ENCODE data around the gene SPOCK1.
"Not testable (repeated sequence)": the region's sequence is repeated elsewhere in the genome, so short reads cannot be mapped to it uniquely, and the experiment has no call there.

Gene SPOCK1

DNA sequence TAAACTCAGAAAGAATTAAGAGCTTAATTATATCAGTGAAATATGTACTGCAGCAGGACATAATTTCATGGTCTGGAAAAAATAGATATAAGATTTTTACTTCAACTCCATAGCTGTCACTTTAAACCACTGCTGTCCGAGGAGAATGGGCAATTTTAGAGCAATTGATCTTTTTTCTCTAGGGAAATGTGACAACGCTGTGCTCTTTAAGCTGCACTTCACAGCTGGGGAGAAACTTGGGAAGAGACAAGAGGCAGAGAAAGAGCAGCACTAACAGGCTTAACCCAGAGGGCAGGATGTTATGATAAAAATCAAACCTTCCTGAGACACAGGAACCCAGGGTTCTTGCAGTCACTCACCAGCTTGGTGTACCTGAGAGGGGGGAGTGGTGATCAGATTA, 92.0 kb downstream of the SPOCK1 start:
- no peak overlapping the region for H3K27ac Mint-ChIP-seq
- no peaks in the 10 kb centered on the region for H3K4me1 Mint-ChIP-seq (ENCODE audit: low read depth)
- H3K4me3 Mint-ChIP-seq: no peak overlapping the region
- H3K36me3 Mint-ChIP-seq (ENCODE audit: low read depth): no peaks in the 10 kb centered on the region
- H3K9me3 Mint-ChIP-seq: no peaks in the 10 kb centered on the region
- no peaks in the 10 kb centered on the region for H3K27me3 Mint-ChIP-seq (ENCODE audit: low read depth)
- DNase-seq (ENCODE audit: low spot score): no peak

DNA sequence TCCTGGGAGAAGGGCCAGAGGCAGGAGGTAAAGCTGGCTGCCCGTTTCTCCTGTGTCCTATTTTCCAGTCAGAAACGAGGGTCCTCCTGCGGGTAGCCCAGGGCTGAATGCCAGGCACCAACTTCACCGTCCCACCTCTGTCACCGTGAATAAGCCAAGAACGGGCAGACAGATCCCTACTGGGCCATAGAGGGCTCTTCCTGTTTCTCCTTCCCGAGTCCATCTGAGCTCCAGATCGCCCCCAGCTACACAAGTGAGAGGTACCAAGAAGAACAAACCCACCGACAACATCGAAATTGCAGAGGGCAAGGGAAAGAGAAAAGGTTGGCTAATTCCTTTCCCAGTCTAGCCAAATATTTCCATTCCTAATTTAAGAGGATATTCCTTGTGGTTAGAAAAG, 93.7 kb downstream of the SPOCK1 start:
- H3K36me3 Mint-ChIP-seq (ENCODE audit: low read depth): no peaks in the 10 kb centered on the region

DNA sequence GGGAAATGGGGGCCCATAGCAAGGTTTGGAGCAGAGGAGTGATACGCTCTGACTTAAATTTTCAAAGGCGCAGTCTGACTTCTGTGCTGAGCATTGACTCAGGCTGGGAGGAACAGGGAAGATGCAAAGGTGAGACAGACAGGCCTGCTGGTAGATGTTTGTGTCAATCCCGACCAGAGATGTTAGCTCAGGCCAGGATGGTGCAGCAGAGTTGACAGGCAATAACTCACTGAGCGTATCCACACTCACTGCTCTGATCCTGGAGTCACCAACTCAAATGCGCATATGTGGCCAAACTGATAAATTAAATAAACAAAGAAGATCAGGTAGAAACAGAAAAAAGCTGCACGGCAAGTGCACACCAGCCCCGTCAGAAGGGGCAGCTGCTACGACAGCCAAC, 95.3 kb downstream of the SPOCK1 start:
- DNase-seq (ENCODE audit: low spot score): no peak
- H3K4me1 Mint-ChIP-seq (ENCODE audit: low read depth): no peaks in the 10 kb centered on the region
- no peaks in the 10 kb centered on the region for H3K9me3 Mint-ChIP-seq
- H3K4me3 Mint-ChIP-seq: no peak overlapping the region
- H3K36me3 Mint-ChIP-seq (ENCODE audit: low read depth): no peaks in the 10 kb centered on the region
- H3K27ac Mint-ChIP-seq: no peak overlapping the region
- H3K27me3 Mint-ChIP-seq (ENCODE audit: low read depth): no peaks in the 10 kb centered on the region

More for the DNA sequence above, 93.7 kb downstream of the SPOCK1 start:
- no peak for DNase-seq (ENCODE audit: low spot score)
- no peaks in the 10 kb centered on the region for H3K4me1 Mint-ChIP-seq (ENCODE audit: low read depth)
- H3K27ac Mint-ChIP-seq: no peak overlapping the region
- H3K9me3 Mint-ChIP-seq: no peaks in the 10 kb centered on the region
- no peak overlapping the region for H3K4me3 Mint-ChIP-seq
- no peaks in the 10 kb centered on the region for H3K27me3 Mint-ChIP-seq (ENCODE audit: low read depth)

DNA sequence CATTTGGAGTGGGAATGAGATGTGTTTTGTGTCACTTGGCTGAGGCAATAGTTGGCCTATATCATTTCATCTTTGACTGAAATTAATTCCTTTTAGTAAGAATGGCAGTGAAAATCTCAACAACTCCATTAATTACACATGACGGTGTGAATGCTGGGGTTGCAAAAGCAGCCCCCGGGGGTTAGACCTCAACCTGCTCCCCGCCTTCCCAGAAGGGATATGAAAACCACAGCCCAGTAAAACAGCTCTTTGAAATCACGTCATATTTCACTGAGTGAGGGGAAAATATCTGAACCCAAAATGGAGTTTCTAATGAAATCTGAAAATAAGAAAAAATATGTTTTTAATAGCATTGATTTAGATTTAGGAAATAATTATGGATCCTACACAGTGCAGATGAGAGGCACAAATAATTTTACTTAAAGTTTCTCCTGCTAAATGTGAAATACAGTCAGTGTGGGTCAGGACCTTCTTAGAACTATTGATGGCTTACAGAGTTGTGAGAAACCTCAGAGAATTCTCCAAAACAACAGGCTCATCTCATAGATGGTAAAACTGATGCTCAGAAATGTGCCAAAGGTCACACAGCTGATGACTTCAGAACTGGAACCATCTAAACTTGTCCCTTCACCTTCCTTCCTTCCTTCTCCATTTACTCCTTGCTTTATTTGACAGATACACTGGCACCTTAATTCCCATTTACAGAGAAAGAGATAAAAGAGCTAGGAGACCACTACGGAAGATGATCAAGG, 96.5 kb downstream of the SPOCK1 start:
- H3K4me1 Mint-ChIP-seq (ENCODE audit: low read depth): no peaks in the 10 kb centered on the region
- H3K36me3 Mint-ChIP-seq (ENCODE audit: low read depth): no peaks in the 10 kb centered on the region
- H3K27ac Mint-ChIP-seq: no peak overlapping the region
- no peaks in the 10 kb centered on the region for H3K9me3 Mint-ChIP-seq
- DNase-seq (ENCODE audit: low spot score): no peak
- peaks cover 2% of the 10 kb centered on the region for H3K27me3 Mint-ChIP-seq (ENCODE audit: low read depth)
- no peak overlapping the region for H3K4me3 Mint-ChIP-seq

DNA sequence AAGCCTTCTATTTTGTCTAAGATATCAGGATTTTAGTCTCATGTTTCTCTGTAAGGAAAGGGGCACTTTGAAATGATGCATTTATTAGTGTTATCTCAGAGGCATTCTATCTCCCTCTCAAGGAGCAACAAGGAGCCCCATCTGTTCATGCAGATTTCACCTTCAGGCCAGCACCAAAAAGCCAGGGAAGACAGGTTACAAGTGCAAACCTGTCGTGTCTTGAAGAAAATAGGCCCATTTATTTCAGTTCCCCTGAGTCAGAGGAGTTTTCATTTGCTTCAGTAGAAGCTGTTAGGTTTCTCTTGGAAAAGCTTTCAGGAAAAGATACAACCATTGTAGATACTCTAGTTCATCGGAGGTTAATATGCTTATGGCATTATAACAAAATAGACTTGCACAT, 97.2 kb downstream of the SPOCK1 start:
- Mint-ChIP-seq H3K4me3 (no peak overlapping the region), H3K9me3 (no peaks in the 10 kb centered on the region), H3K36me3 (ENCODE audit: low read depth) (no peaks in the 10 kb centered on the region), H3K27me3 (ENCODE audit: low read depth) (peaks cover 2% of the 10 kb centered on the region), H3K4me1 (ENCODE audit: low read depth) (no peaks in the 10 kb centered on the region), H3K27ac (no peak overlapping the region)
- no peak for DNase-seq (ENCODE audit: low spot score)

DNA sequence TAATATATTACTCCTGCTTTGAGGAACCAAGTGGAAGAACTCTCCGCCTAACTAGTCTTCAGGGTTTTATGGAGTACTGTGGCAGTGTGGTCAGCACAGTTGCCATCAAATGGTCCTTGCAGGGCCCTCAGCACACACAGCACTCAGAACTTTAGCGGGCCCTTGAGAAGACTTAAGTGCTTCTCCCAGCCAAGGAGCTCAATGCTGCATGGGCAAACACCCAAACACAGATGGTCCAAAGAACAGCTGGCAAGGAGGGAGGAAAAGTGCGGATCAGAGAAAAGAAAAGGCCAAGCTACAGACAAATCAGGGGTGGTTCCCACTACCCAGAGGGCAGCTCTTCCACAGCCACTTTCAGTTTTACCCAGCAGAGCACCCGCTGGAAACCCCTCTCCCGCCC, 98.6 kb downstream of the SPOCK1 start:
- Mint-ChIP-seq H3K27ac (no peak overlapping the region), H3K9me3 (no peaks in the 10 kb centered on the region), H3K36me3 (ENCODE audit: low read depth) (no peaks in the 10 kb centered on the region), H3K27me3 (ENCODE audit: low read depth) (peaks cover 2% of the 10 kb centered on the region), H3K4me1 (ENCODE audit: low read depth) (no peaks in the 10 kb centered on the region), H3K4me3 (no peak overlapping the region)
- DNase-seq (ENCODE audit: low spot score): no peak

DNA sequence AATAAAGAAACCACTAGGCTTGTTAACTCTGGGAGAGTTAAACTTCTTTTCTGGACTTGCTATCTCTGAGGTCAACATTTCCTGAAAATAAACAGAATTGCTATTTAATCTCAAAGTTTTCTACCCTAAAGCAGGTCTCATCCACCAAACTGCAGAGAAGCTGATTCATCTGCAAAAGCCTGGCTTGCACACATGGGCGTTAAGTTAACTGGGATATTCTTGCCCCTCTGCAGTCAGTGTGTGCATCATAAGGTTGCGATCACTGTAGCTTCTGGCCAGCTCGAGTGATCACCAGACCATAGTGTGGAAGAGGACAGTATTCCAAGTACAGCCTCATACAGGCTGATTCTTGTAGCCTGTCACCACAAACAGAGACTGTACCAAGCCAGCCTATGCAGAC, 99.2 kb downstream of the SPOCK1 start:
- Mint-ChIP-seq H3K4me1 (ENCODE audit: low read depth) (no peaks in the 10 kb centered on the region), H3K4me3 (no peak overlapping the region), H3K27me3 (ENCODE audit: low read depth) (peaks cover 2% of the 10 kb centered on the region), H3K27ac (no peak overlapping the region), H3K9me3 (no peaks in the 10 kb centered on the region), H3K36me3 (ENCODE audit: low read depth) (no peaks in the 10 kb centered on the region)
- DNase-seq (ENCODE audit: low spot score): no peak

DNA sequence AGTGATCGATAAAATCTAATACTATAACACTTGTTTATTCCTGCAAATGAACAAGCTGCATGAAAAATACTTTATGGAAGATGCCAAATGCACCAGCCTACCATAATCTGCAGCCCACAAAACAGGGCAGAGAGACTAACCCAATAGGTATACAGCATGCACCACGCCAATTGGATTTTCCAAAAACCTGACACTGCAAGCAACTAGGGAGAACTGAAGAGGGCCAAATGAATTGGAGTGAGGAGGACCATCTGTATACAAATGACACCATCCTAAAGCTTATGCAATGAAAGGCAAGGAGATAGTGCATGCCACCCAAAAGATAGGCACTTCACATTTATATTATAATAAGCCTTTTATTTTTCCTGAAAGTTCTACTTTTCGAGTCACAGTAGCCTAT, 100.4 kb downstream of the SPOCK1 start:
- Mint-ChIP-seq H3K9me3 (no peaks in the 10 kb centered on the region), H3K36me3 (ENCODE audit: low read depth) (no peaks in the 10 kb centered on the region), H3K27me3 (ENCODE audit: low read depth) (peaks cover 2% of the 10 kb centered on the region), H3K4me3 (no peak overlapping the region), H3K27ac (no peak overlapping the region), H3K4me1 (ENCODE audit: low read depth) (no peaks in the 10 kb centered on the region)
- DNase-seq (ENCODE audit: low spot score): no peak

DNA sequence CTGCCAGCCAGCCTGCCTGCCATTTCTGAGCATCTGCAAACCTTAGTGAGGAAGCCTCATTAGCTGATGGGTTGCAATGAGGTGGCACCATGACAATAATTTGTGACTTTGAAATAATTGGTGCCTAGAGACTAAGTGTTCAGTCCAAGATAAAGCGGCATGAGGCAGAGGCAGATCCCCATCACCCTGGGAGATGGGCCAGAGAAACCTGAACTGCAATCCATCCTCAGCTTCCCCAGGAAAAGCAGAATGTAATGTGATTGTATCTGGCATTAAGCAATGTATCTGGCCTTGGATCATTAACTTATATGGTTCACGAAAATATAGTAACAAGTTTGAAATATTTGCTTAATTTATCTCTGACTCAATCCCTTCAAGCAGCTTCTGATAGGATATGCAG, 101.0 kb downstream of the SPOCK1 start:
- DNase-seq (ENCODE audit: low spot score): no peak
- Mint-ChIP-seq H3K4me3 (no peak overlapping the region), H3K9me3 (no peaks in the 10 kb centered on the region), H3K27me3 (ENCODE audit: low read depth) (peaks cover 2% of the 10 kb centered on the region), H3K4me1 (ENCODE audit: low read depth) (no peaks in the 10 kb centered on the region), H3K27ac (no peak overlapping the region), H3K36me3 (ENCODE audit: low read depth) (no peaks in the 10 kb centered on the region)

DNA sequence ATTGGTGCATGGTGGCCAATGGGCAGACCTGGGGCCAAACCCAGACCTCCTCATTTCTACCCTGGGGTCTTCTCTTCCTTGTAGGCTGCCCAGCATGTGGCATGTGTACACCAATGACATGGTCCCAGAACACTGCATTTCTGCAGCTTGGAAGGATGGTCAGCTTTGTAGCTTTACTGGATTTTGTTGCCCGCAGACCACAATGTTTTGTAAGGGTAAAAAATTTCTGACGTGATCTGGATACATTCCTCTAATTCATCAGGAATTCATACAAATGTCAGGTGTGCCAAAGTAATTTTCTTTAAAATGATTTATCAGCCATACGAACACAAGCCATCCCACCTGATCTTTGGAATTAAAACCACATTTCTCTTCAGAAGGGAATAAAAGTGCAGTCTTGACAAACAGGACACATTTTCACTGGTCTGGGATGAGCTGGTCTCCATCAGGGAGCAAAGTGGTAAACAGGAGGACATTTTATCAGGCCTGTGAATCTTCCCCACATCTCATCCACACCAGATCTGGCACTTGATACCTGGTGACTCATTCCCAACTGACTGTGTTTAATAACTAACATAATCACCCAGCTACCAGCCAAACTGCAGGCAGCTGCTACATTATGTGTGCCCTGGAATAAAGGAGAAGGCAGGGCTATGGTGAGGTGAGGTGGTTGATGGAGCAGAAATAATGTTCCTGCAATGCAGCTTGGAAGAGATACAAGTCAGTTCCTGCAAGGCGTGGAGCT, 103.9 kb downstream of the SPOCK1 start:
- no peaks in the 10 kb centered on the region for H3K36me3 Mint-ChIP-seq (ENCODE audit: low read depth)
- H3K9me3 Mint-ChIP-seq: no peaks in the 10 kb centered on the region
- no peak overlapping the region for H3K27ac Mint-ChIP-seq
- H3K4me1 Mint-ChIP-seq (ENCODE audit: low read depth): no peaks in the 10 kb centered on the region
- peaks cover 2% of the 10 kb centered on the region for H3K27me3 Mint-ChIP-seq (ENCODE audit: low read depth)
- no peak for DNase-seq (ENCODE audit: low spot score)
- no peak overlapping the region for H3K4me3 Mint-ChIP-seq

DNA sequence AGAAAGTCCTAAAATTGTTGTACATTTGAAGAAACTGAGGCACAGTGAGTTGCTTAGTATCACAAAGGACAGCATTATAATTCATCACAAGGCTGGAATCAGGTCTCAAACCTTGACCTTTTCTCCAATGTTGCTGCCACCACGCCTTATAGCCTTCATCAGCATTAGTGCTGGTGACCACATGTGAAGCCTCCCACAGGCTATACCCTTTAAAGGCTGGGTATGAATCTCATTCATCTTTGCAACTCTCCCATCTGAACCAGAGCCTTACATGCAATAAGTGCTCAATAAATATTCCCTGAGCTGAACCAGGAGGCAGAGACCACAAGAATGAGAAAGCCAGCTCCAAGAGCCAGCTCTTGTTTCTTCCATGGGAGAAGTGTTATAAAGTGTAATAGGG, 104.7 kb downstream of the SPOCK1 start:
- no peak for DNase-seq (ENCODE audit: low spot score)
- peaks cover 2% of the 10 kb centered on the region for H3K27me3 Mint-ChIP-seq (ENCODE audit: low read depth)
- H3K4me3 Mint-ChIP-seq: no peak overlapping the region
- no peaks in the 10 kb centered on the region for H3K9me3 Mint-ChIP-seq
- no peaks in the 10 kb centered on the region for H3K36me3 Mint-ChIP-seq (ENCODE audit: low read depth)
- no peak overlapping the region for H3K27ac Mint-ChIP-seq
- H3K4me1 Mint-ChIP-seq (ENCODE audit: low read depth): no peaks in the 10 kb centered on the region

DNA sequence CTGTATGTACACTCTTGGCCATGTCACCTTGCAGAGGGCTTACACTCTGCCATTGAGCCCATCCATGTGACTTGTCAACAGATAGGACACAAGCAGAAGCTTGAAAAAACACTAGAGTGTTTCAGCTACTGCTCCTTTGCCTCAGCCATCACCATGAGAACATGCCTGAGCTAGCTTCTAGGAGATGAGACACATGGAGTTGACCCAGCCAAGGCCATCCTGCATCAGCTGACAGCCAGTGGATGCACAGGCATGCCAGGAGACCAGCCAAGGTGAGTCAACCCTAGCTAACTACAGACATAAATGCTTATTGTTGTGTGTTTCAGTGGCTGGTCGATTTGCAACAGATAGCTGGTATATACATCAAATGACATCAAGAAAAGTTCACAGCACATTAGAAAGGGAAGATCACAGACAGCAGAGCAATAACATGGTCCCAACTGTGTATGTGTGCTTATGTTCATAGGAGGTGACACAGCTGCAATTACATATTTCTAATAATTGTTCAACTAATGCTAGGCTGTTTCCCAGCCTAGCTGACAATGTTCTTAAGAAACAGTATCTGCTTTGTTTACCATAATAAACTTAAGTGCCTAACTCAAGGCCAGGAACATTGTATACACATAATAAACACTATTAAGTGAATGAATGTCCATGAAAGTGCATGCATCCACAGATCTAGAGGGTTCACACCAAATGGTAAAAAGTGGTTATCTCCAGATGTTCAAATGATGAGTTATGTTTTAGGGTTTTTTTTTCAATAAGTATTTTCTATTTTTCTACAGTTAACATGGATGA, 105.7 kb downstream of the SPOCK1 start:
- Mint-ChIP-seq H3K27me3 (ENCODE audit: low read depth) (peaks cover 2% of the 10 kb centered on the region), H3K9me3 (no peaks in the 10 kb centered on the region), H3K27ac (no peak overlapping the region), H3K36me3 (ENCODE audit: low read depth) (no peaks in the 10 kb centered on the region), H3K4me1 (ENCODE audit: low read depth) (no peaks in the 10 kb centered on the region), H3K4me3 (no peak overlapping the region)
- DNase-seq (ENCODE audit: low spot score): no peak

DNA sequence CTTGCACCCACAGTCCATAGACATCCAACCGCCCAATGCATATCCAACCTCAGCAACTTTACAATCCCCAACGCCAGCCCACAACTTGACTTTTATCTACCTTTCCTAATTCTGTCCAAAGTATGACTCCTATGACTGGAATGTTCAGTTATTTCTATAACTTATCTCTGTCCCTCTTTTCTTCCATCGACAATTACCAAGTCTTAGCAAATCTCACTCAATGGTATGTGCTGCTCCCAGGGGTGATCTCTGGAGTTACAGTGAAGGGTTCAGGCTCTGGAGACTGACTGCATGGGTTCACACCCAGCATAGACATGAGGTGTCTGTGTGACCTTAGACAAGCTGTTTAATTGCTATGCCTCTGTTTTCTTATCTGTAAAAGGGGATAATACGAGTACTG, 106.9 kb downstream of the SPOCK1 start:
- Mint-ChIP-seq H3K36me3 (ENCODE audit: low read depth) (no peaks in the 10 kb centered on the region), H3K27me3 (ENCODE audit: low read depth) (no peaks in the 10 kb centered on the region), H3K4me3 (no peak overlapping the region), H3K9me3 (no peaks in the 10 kb centered on the region), H3K27ac (no peak overlapping the region), H3K4me1 (ENCODE audit: low read depth) (no peaks in the 10 kb centered on the region)
- DNase-seq (ENCODE audit: low spot score): no peak

DNA sequence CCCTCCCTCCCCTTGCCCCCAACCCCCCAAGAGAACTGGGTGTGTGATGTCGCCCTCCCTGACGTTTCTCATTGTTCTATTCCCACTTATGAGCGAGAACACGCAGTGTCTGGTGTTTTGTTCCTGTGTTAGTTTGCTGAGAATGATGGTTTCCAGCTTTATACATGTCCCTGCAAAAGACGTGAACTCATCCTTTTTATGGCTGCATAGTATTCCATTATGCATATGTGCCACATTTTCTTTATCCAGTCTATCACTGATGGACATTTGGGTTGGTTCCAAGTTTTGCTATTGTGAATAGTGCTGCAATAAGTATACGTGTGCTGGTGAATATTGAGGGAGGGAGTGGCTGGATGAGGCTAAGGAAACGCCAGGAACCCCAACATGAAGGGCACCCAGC, 108.1 kb downstream of the SPOCK1 start:
- not testable (repeated sequence) for DNase-seq (ENCODE audit: low spot score); H3K4me3 Mint-ChIP-seq; H3K4me1 Mint-ChIP-seq (ENCODE audit: low read depth); H3K27me3 Mint-ChIP-seq (ENCODE audit: low read depth); H3K9me3 Mint-ChIP-seq; H3K27ac Mint-ChIP-seq; H3K36me3 Mint-ChIP-seq (ENCODE audit: low read depth)

Measured in T-helper 2 cell treated with Interferon-gamma antibody and Interleukin-4, amounts not matched to agents 5 μg/mL and 100 μg/mL, for 36 hours (primary cell).